ENCODE results near the gene CHAT. TPM values are rescaled to one million over a fixed set of nuclear protein-coding genes. Genes with fewer than 3 reads are reported as not detected.

CHAT gene
- total RNA-seq, 1 donor from 2014 or later = not detected

GRCh38 chr10:49600046-49600445 is 13.8 kb upstream of the CHAT start:
- no peak for TF ChIP-seq CTCF (IDR thresholded peaks at IDR 0.05; ENCODE audit: borderline replicate concordance)
- no peaks in the 10 kb centered on the region for H3K36me3 ChIP-seq
- intact Hi-C loops (cut with micrococcal nuclease) = no loop called here
- H3K4me3 ChIP-seq = no peak overlapping the region
- no peak for DNase-seq
- H3K4me1 ChIP-seq = no peaks in the 10 kb centered on the region
- H3K9me3 ChIP-seq (replicated peaks) = no peaks in the 10 kb centered on the region
- no peak overlapping the region for H3K27ac ChIP-seq (replicated peaks)
- peaks cover 99% of the 10 kb centered on the region for H3K27me3 ChIP-seq (ENCODE audit: low read depth)

- Histone ChIP-seq H3K27me3 (ENCODE audit: low read depth) (peaks cover 99% of the 10 kb centered on the region), H3K4me3 (no peak overlapping the region), H3K9me3 (replicated peaks) (no peaks in the 10 kb centered on the region), H3K4me1 (no peaks in the 10 kb centered on the region), H3K27ac (replicated peaks) (no peak overlapping the region), H3K36me3 (no peaks in the 10 kb centered on the region)
- no peak for TF ChIP-seq CTCF (IDR thresholded peaks at IDR 0.05; ENCODE audit: borderline replicate concordance)
- intact Hi-C loops (cut with micrococcal nuclease) = no loop called here
- no peak for DNase-seq
These were observed 12.9 kb upstream of the CHAT start for GRCh38 chr10:49600781-49601400.

- no peaks in the 10 kb centered on the region for H3K36me3 ChIP-seq
- TF ChIP-seq CTCF (IDR thresholded peaks at IDR 0.05; ENCODE audit: borderline replicate concordance) = no peak
- H3K4me1 ChIP-seq = no peaks in the 10 kb centered on the region
- no peak overlapping the region for H3K27ac ChIP-seq (replicated peaks)
- H3K27me3 ChIP-seq (ENCODE audit: low read depth) = peaks cover 98% of the 10 kb centered on the region
- H3K9me3 ChIP-seq (replicated peaks) = no peaks in the 10 kb centered on the region
- no peak overlapping the region for H3K4me3 ChIP-seq
- intact Hi-C loops (cut with micrococcal nuclease) = no loop called here
- DNase-seq = no peak
These were observed 12.0 kb upstream of the CHAT start for GRCh38 chr10:49601857-49602256.

- no peak overlapping the region for H3K4me3 ChIP-seq
- DNase-seq = no peak
- no peak overlapping the region for H3K27ac ChIP-seq (replicated peaks)
- H3K27me3 ChIP-seq (ENCODE audit: low read depth) = peaks cover 96% of the 10 kb centered on the region
- no peaks in the 10 kb centered on the region for H3K9me3 ChIP-seq (replicated peaks)
- intact Hi-C loops (cut with micrococcal nuclease) = no loop called here
- no peak for TF ChIP-seq CTCF (IDR thresholded peaks at IDR 0.05; ENCODE audit: borderline replicate concordance)
- H3K36me3 ChIP-seq = no peaks in the 10 kb centered on the region
- peaks cover 5% of the 10 kb centered on the region for H3K4me1 ChIP-seq
These were observed 11.3 kb upstream of the CHAT start for GRCh38 chr10:49602380-49603023.

- no peaks in the 10 kb centered on the region for H3K9me3 ChIP-seq (replicated peaks)
- peaks cover 96% of the 10 kb centered on the region for H3K27me3 ChIP-seq (ENCODE audit: low read depth)
- TF ChIP-seq CTCF (IDR thresholded peaks at IDR 0.05; ENCODE audit: borderline replicate concordance) = no peak
- peaks cover 19% of the 10 kb centered on the region for H3K4me1 ChIP-seq
- no peak overlapping the region for H3K27ac ChIP-seq (replicated peaks)
- intact Hi-C loops (cut with micrococcal nuclease) = no loop called here
- no peaks in the 10 kb centered on the region for H3K36me3 ChIP-seq
- no peak for DNase-seq
- H3K4me3 ChIP-seq = no peak overlapping the region
These were observed 8.5 kb upstream of the CHAT start for GRCh38 chr10:49605216-49605938.

Measured in left ventricle myocardium inferior (tissue), 1 donor.